Measurements from ENCODE around the gene NPEPL1.

NPEPL1 gene

DNA sequence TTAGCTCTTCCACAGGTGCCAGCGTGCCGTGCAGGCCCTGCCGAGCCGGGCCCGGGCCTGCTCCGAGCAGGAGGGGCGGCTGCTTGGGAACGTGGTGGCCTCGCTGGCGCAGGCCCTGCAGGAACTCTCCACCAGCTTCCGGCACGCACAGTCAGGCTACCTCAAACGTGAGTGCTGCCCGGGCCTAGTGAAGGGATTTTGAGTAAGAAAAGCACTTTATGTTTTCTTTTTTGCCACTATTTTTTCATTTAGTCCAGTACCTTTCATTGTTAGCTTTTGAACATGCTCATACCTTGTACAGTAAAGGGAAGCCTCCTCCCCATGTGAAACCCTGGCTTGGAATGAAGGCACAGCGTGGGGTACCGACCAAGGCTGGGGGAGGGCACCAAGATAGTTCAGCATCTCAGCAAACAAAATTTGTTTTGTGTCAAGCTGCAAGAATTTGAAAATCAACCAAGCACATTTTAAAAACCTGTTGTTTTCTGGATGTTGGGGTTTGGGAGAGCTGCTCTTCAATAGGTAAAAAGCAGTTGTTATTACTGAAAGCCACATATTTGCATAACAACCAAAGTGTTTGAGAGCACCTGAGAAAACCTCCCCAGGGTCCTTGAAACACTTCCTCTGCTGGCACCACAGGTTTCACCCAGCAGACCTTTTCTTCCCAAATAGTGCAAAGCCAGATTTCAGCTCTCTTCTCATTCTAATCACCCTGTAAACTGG is 23.2 kb upstream of the NPEPL1 start:
- no peak for TF ChIP-seq EGR1 (IDR thresholded peaks at IDR 0.05)
- TF ChIP-seq NFIC (IDR thresholded peaks at IDR 0.05): no peak
- no peak for TF ChIP-seq USF1 (IDR thresholded peaks at IDR 0.05)
- no peak for TF ChIP-seq EP300 (IDR thresholded peaks at IDR 0.05; ENCODE audit: borderline replicate concordance)
- TF ChIP-seq RAD21 (IDR thresholded peaks at IDR 0.05; ENCODE audit: low read depth): no peak
- TF ChIP-seq CEBPB (IDR thresholded peaks at IDR 0.05): no peak
- TF ChIP-seq FOXM1 (IDR thresholded peaks at IDR 0.05; ENCODE audit: borderline replicate concordance, low read depth): no peak
- TF ChIP-seq MAX (IDR thresholded peaks at IDR 0.05): no peak
- no peak for TF ChIP-seq YY1 (IDR thresholded peaks at IDR 0.05; ENCODE audit: low read depth)
- no peak for TF ChIP-seq CREB1 (IDR thresholded peaks at IDR 0.05; ENCODE audit: low read depth)
- no peak for TF ChIP-seq TEAD4 (IDR thresholded peaks at IDR 0.05)
- no peak for TF ChIP-seq TAF1 (IDR thresholded peaks at IDR 0.05; ENCODE audit: low read depth)
- TF ChIP-seq ZBTB7A (IDR thresholded peaks at IDR 0.05; ENCODE audit: low read depth): no peak
- TF ChIP-seq TCF12 (IDR thresholded peaks at IDR 0.05; ENCODE audit: low read depth): no peak
- TF ChIP-seq, protein P1, sequence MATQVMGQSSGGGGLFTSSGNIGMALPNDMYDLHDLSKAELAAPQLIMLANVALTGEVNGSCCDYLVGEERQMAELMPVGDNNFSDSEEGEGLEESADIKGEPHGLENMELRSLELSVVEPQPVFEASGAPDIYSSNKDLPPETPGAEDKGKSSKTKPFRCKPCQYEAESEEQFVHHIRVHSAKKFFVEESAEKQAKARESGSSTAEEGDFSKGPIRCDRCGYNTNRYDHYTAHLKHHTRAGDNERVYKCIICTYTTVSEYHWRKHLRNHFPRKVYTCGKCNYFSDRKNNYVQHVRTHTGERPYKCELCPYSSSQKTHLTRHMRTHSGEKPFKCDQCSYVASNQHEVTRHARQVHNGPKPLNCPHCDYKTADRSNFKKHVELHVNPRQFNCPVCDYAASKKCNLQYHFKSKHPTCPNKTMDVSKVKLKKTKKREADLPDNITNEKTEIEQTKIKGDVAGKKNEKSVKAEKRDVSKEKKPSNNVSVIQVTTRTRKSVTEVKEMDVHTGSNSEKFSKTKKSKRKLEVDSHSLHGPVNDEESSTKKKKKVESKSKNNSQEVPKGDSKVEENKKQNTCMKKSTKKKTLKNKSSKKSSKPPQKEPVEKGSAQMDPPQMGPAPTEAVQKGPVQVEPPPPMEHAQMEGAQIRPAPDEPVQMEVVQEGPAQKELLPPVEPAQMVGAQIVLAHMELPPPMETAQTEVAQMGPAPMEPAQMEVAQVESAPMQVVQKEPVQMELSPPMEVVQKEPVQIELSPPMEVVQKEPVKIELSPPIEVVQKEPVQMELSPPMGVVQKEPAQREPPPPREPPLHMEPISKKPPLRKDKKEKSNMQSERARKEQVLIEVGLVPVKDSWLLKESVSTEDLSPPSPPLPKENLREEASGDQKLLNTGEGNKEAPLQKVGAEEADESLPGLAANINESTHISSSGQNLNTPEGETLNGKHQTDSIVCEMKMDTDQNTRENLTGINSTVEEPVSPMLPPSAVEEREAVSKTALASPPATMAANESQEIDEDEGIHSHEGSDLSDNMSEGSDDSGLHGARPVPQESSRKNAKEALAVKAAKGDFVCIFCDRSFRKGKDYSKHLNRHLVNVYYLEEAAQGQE (IDR thresholded peaks at IDR 0.05; ENCODE audit: low read depth): no peak

- TF ChIP-seq EP300 (IDR thresholded peaks at IDR 0.05; ENCODE audit: borderline replicate concordance) (no peak), FOXM1 (IDR thresholded peaks at IDR 0.05; ENCODE audit: borderline replicate concordance, low read depth) (no peak), CREB1 (IDR thresholded peaks at IDR 0.05; ENCODE audit: low read depth) (no peak), USF1 (IDR thresholded peaks at IDR 0.05) (no peak), MAX (IDR thresholded peaks at IDR 0.05) (no peak), NFIC (IDR thresholded peaks at IDR 0.05) (no peak), TCF12 (IDR thresholded peaks at IDR 0.05; ENCODE audit: low read depth) (no peak), ZBTB7A (IDR thresholded peaks at IDR 0.05; ENCODE audit: low read depth) (no peak), RAD21 (IDR thresholded peaks at IDR 0.05; ENCODE audit: low read depth) (no peak)
- TF ChIP-seq, protein P1 (IDR thresholded peaks at IDR 0.05; ENCODE audit: low read depth): no peak
Observed at GRCh38 chr20:58670102-58670501, 22.5 kb upstream of the NPEPL1 start.

DNA sequence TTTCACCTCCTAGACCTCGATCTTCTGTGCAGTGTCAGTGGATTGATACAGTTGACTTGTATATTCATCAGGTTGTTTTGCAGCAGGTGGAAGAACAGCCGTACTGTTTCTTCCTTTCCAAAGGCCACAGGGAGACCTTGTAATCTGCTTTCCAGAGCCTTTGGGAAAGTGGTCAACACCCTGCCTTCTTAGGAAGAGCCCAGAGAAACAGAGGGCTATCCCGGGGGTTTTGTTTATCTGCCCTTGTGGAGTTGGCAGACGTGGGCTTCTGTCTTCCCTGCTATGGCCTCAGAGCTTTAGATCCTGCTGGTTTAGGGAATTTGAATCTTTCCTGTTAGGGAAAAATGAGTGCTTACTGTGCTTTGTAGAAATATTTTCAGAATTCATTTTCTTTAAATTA is 21.9 kb upstream of the NPEPL1 start:
- no peak for TF ChIP-seq USF1 (IDR thresholded peaks at IDR 0.05)
- no peak for TF ChIP-seq NFIC (IDR thresholded peaks at IDR 0.05)
- no peak for TF ChIP-seq EP300 (IDR thresholded peaks at IDR 0.05; ENCODE audit: borderline replicate concordance)
- no peak for TF ChIP-seq RAD21 (IDR thresholded peaks at IDR 0.05; ENCODE audit: low read depth)
- no peak for TF ChIP-seq CREB1 (IDR thresholded peaks at IDR 0.05; ENCODE audit: low read depth)
- TF ChIP-seq TCF12 (IDR thresholded peaks at IDR 0.05; ENCODE audit: low read depth): no peak
- TF ChIP-seq TAF1 (IDR thresholded peaks at IDR 0.05; ENCODE audit: low read depth): no peak
- no peak for TF ChIP-seq FOXM1 (IDR thresholded peaks at IDR 0.05; ENCODE audit: borderline replicate concordance, low read depth)
- no peak for TF ChIP-seq MAX (IDR thresholded peaks at IDR 0.05)
- TF ChIP-seq ZBTB7A (IDR thresholded peaks at IDR 0.05; ENCODE audit: low read depth): no peak
- TF ChIP-seq EGR1 (IDR thresholded peaks at IDR 0.05): no peak
- TF ChIP-seq TEAD4 (IDR thresholded peaks at IDR 0.05): no peak
- no peak for TF ChIP-seq YY1 (IDR thresholded peaks at IDR 0.05; ENCODE audit: low read depth)
- TF ChIP-seq, protein P1 (IDR thresholded peaks at IDR 0.05; ENCODE audit: low read depth): no peak
- TF ChIP-seq CEBPB (IDR thresholded peaks at IDR 0.05): no peak
